Right lobe of liver (tissue), 6 donors: ENCODE results near the gene EXOC3L1. TPM values are rescaled to one million over a fixed set of nuclear protein-coding genes. Genes with fewer than 3 reads are reported as not detected.

Experiments used
- ATAC-seq, 4 donors: fragments of 200-7000 bp; cut with Tn5 transposase; one replicate each; pipeline ENCODE4 v1.9.1; 2020; ENCODE audit warnings: mild to moderate bottlenecking in 4 of 4, moderate library complexity in 4 of 4
- DNase-seq, 3 donors: peaks; one replicate each; pipeline ENCODE4 v3.0.0-alpha.2; 2020
- H3K27ac ChIP-seq, 3 donors: fragments of 200-600 bp; one replicate each; pipeline ENCODE4 v1.8.0; 2022
- H3K27me3 ChIP-seq, 2 donors: fragments of 200-600 bp; one replicate each; pipeline ENCODE4 v1.8.0; 2022
- H3K36me3 ChIP-seq, 4 donors: fragments of 200-600 bp; sonication (generic) in 1 of 4; one replicate each; pipeline versions ENCODE4 v1.5.1 to v1.8.0; 2017 to 2022; ENCODE audit warnings: control low read depth in 1 of 4
- H3K4me1 ChIP-seq, 4 donors: fragments of 200-600 bp; sonication (generic) in 1 of 4; one replicate each; pipeline versions ENCODE4 v1.5.1 to v1.8.0; 2017 to 2022; ENCODE audit warnings: control low read depth in 1 of 4
- H3K4me3 ChIP-seq, 3 donors: fragments of 200-600 bp; one replicate each; pipeline ENCODE4 v1.8.0; 2022
- H3K9me3 ChIP-seq, 4 donors: fragments of 200-600 bp; sonication (generic) in 1 of 4; one replicate each; pipeline versions ENCODE4 v1.5.1 to v1.8.0; 2017 to 2022; ENCODE audit warnings: control low read depth in 1 of 4
- CTCF ChIP-seq, 4 donors: fragments of 200-600 bp in 3 of 4; fragments of 450-650 bp in 1 of 4; IDR thresholded peaks; one replicate each; pipeline versions ENCODE4 v1.5.1 to v1.8.0; 2016 to 2022; ENCODE audit warnings: antibody characterized with exemption in 4 of 4, mild to moderate bottlenecking in 2 of 4
- POLR2A ChIP-seq: fragments of 450-650 bp; IDR thresholded peaks from one replicate; pipeline ENCODE4 v1.6.1; 2017; ENCODE audit warnings: antibody characterized with exemption, mild to moderate bottlenecking
- WGBS: methylation state at CpG from one replicate; pipeline ENCODE4 v1.1.6; 2018; ENCODE audit warnings: low coverage, low lambda C conversion rate; ENCODE audit not compliant: insufficient coverage; ENCODE audit errors: missing lambda C conversion rate; 5-methylcytosine and 5-hydroxymethylcytosine counted together
- intact Hi-C, 2 donors: fragments of 100-400 bp; cut with DNase I; formaldehyde crosslinking; loops; one replicate each; pipeline versions ENCODE4 v1.11.2 to v1.14.1; 2022
- total RNA-seq, 6 experiments: library from RNA; depleted of rRNA in 2 of 6; stranded (reverse); fragments of >200 nt in 2 of 6; fragmentation: NEBNext Ultra II Directional in 3 of 6; extraction: Animal tissue kit (Norgen Biotek cat#: 25700) in 3 of 6; gene quantifications; one replicate each; pipeline versions ENCODE4 v1.1.0 to v1.2.4, GENCODE V29; 2016 to 2023
- donor health status: DM: no; HTN: yes; CAD: no.
- donor health status: DM: no; HTN: no; CAD: no.
- donor health status: DM: no; HTN: no; CAD: no.
- donor health status: DM: no; HTN: yes; CAD: no.
- donor health status: DM: no; HTN: yes; CAD: no.

The EXOC3L1 gene
- total RNA-seq, 6 experiments from 2014 or later: 1.8 to 4.3 (median 2.5) TPM

- DNase-seq (no peak), ATAC-seq (no peak)
- TF ChIP-seq CTCF (IDR thresholded peaks at IDR 0.05) (no peak), POLR2A (no peak)
- H3K9me3 ChIP-seq: no peaks in the 10 kb centered on the region
- intact Hi-C loops: no loop called here
- H3K27me3 ChIP-seq: no peaks in the 10 kb centered on the region
- H3K36me3 ChIP-seq: no peaks in the 10 kb centered on the region
- peak overlapping the region; percentile 56 to 79 (median 67) for H3K4me3 ChIP-seq
- 13% methylated on average over 11 of the region's 11 CpGs for WGBS
- peak overlapping the region in 1 of 3 donors; percentile 91 for H3K27ac ChIP-seq
- peaks cover 0 to 24% (median 12%) of the 10 kb centered on the region in 4 donors for H3K4me1 ChIP-seq
These were observed 6.7 kb downstream of the EXOC3L1 start for GRCh38 chr16:67183284-67183626.

GRCh38 chr16:67182288-67182687 lies 7.6 kb downstream of the EXOC3L1 start:
- TF ChIP-seq POLR2A (no peak), CTCF (IDR thresholded peaks at IDR 0.05) (no peak)
- Histone ChIP-seq H3K36me3 (no peaks in the 10 kb centered on the region), H3K4me1 (peaks cover 0 to 33% (median 13%) of the 10 kb centered on the region in 4 donors), H3K27me3 (no peaks in the 10 kb centered on the region), H3K27ac (no peak overlapping the region), H3K4me3 (no peak overlapping the region), H3K9me3 (no peaks in the 10 kb centered on the region)
- WGBS: 83% methylated on average over 2 of the region's 2 CpGs
- intact Hi-C loops: no loop called here
- ATAC-seq (no peak), DNase-seq (no peak)

DNA sequence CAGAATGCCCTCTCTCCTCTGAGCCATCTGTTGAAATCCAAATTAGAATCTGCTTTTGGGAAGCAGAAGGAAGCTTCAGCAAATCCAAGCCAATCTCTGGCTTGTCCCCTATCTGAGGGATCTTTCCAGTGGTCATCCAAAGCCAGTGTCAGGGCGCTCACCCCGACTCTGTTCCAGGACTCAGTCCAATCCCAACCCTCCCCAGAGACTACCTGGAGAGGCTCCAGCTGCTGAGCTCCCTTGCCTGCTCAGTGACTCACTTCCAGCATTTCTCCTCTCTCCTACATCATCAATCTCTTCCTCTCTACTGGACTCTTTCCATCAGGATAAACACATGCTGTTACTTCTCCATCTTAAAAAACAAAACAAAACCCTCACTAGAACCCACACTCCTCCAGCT lies 8.6 kb downstream of the EXOC3L1 start:
- Histone ChIP-seq H3K27ac (no peak overlapping the region), H3K27me3 (no peaks in the 10 kb centered on the region), H3K9me3 (no peaks in the 10 kb centered on the region), H3K36me3 (no peaks in the 10 kb centered on the region), H3K4me3 (no peak overlapping the region), H3K4me1 (peaks cover 0 to 33% (median 13%) of the 10 kb centered on the region in 4 donors)
- DNase-seq: no peak
- WGBS: 22% methylated on average over 2 of the region's 2 CpGs
- intact Hi-C loops: no loop called here
- no peak for ATAC-seq
- no peak for TF ChIP-seq CTCF (IDR thresholded peaks at IDR 0.05)
- no peak for TF ChIP-seq POLR2A

DNA sequence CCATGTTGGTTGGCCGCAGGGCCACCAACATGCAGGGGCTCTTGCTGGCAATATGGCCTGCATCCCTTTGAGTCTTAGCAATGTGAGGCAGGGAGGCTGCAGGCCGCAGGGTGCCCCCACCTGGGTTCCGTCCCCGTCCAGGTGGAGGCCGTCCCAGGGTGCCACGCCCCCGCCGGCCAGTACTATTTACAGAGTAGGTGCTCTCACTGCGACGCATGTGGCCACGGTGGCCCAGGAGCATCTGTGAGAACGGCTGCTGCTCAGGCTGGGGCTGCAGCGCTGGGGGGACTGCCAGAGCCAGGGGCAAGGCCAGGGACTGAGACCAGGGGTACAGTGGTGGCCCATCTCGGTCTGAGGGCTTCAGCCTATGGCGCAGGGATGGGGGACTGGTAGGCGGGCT lies 9.8 kb downstream of the EXOC3L1 start:
- intact Hi-C loops: no loop called here
- DNase-seq (no peak), ATAC-seq (no peak)
- Histone ChIP-seq H3K4me3 (no peak overlapping the region), H3K27me3 (no peaks in the 10 kb centered on the region), H3K9me3 (no peaks in the 10 kb centered on the region), H3K4me1 (peaks cover 0 to 26% (median 9%) of the 10 kb centered on the region in 4 donors), H3K36me3 (no peaks in the 10 kb centered on the region), H3K27ac (no peak overlapping the region)
- TF ChIP-seq CTCF (IDR thresholded peaks at IDR 0.05) (no peak), POLR2A (no peak)
- 100% methylated on average over 1 of the region's 16 CpGs for WGBS
